ENCODE results near the gene TBC1D16.

TBC1D16 gene, protein sequence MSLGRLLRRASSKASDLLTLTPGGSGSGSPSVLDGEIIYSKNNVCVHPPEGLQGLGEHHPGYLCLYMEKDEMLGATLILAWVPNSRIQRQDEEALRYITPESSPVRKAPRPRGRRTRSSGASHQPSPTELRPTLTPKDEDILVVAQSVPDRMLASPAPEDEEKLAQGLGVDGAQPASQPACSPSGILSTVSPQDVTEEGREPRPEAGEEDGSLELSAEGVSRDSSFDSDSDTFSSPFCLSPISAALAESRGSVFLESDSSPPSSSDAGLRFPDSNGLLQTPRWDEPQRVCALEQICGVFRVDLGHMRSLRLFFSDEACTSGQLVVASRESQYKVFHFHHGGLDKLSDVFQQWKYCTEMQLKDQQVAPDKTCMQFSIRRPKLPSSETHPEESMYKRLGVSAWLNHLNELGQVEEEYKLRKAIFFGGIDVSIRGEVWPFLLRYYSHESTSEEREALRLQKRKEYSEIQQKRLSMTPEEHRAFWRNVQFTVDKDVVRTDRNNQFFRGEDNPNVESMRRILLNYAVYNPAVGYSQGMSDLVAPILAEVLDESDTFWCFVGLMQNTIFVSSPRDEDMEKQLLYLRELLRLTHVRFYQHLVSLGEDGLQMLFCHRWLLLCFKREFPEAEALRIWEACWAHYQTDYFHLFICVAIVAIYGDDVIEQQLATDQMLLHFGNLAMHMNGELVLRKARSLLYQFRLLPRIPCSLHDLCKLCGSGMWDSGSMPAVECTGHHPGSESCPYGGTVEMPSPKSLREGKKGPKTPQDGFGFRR

DNA sequence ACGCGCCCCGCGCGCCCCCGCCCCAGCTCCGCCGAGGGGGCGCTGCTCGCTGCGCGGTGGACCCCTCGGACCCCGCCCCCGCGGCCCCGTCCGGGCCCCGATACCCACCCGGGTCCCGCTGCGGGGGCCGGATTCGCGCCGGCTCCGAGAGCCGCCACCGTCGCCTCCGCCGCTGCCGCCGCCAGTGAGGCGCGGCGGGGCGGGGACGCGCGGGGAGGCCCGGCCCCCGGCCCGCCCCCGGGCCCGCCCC lies at the start of gene TBC1D16:
TSS of gene TBC1D16 (minus strand) at position 186 of the 250 bp plus-strand sequence. CDS start 22,325 bp downstream, outside the sequence.
- FAIRE-seq (no peak), DNase-seq (ENCODE audit: insufficient read length, low spot score) (no peak)

DNA sequence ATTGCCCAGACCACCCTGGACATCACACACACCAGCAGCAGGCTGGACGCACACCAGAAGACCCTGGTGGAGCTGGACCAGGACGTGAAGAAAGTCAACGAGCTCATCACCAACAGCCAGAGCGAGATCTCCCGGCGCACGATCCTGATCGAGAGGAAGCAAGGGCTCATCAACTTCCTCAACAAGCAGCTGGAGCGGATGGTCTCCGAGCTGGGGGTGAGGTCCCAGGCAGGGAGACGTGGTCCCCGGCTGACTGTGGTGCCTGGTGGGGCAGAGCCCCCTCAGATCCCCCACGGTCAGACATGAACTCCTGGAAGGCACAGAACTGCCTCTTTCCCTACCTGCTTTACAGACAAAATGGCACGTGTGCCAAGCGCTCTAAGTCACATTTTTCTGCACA lies 49.1 kb upstream of the TBC1D16 start:
- no peak for DNase-seq (ENCODE audit: insufficient read length, low spot score)
- no peak for FAIRE-seq

DNA sequence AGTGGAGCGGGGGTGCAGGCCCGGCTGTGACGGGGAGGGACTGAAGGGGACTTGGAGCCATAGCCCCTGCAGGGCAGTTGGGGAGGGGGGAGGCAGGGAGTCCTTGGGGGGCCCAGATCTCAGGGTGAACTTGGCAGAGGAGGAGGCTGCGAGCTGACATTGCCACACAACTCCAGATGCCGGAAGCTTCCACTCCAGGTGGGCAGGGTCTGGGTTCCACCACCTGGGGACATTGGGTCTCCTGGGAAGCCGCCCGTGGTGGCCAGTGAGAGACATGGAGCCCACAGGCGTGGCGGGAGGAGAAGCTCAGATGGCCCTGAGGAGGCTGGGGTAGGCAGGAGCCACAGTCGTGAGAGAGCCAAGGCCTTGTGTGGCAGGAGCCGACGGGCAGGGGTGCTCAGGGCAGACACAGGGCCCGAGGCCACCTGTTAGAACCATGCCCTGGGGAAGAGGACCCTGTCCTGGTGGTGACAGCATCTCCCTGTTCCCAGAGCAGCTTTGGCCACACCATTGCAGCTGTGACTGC lies 47.5 kb upstream of the TBC1D16 start:
- FAIRE-seq (no peak), DNase-seq (ENCODE audit: insufficient read length, low spot score) (no peak)

DNA sequence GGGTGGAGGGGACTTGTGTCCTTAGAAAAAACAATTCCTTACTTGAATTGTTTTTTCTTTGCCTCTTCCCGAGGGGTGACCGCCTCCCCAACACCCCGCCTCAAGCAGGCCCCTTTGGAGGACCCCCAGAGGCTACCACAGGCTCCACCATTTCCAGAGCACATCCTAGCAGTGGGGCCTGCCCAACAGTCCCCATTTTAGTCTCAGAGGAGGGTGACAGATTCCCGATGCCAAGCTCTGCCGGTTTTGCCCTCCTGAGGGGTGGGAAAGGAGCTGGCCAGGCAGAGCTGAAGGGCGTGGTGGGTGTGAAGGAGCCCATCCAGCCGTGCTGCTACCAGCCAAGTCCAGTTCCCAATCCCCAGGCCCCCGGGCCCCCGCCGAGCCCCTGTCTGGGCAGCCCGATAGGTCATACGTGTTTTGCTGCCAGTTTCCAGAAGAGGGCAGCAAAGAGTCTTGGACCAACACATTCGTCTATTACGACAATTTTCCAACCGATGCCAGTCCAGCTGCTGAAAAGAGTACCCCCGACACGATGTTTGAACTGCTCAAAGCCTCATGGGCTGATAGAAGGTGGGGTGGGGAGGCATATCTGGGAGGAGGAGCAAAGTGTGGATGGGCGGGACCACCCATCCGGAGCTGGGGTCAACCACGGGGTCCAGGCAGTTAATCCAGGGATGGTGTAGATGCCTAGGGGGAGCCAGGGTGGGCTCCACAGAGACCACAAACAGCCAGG lies 46.9 kb upstream of the TBC1D16 start:
- DNase-seq (ENCODE audit: insufficient read length, low spot score): peak; percentile 78
- FAIRE-seq: peak; percentile 88

DNA sequence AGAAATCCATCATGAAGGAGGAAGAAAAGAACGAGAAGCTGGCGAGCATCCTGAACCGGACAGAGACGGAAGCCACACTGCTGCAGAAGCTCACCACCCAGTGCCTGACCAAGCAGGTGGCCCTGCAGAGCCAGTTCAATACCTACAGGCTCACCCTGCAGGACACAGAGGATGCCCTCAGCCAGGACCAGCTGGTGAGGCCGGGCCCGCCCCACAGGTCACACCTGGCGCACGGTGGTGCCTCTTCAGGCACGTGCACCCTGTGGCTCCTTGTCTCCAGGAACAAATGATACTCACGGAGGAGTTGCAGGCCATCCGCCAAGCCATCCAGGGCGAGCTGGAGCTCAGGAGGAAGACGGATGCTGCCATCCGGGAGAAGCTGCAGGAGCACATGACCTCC lies 45.9 kb upstream of the TBC1D16 start:
- no peak for DNase-seq (ENCODE audit: insufficient read length, low spot score)
- no peak for FAIRE-seq

DNA sequence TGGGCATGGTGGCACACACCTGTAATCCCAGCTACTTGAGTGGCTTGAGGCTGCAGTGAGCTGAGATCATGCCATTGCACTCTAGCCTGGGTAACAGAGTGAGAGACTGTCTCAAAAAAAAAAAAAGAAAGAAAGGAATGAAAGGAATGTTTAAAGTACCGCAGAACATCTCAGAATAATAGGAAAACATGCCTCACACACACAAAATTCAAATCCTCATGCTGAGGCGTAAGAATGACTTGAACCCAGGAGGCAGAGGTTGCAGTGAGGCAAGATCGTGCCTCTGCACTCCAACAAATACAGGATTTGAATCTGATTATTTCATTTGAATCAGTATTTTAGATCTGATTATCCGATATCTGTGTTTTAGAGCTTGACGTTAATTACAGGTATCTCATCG lies 44.4 kb upstream of the TBC1D16 start:
- no peak for DNase-seq (ENCODE audit: insufficient read length, low spot score)
- FAIRE-seq: no peak

DNA sequence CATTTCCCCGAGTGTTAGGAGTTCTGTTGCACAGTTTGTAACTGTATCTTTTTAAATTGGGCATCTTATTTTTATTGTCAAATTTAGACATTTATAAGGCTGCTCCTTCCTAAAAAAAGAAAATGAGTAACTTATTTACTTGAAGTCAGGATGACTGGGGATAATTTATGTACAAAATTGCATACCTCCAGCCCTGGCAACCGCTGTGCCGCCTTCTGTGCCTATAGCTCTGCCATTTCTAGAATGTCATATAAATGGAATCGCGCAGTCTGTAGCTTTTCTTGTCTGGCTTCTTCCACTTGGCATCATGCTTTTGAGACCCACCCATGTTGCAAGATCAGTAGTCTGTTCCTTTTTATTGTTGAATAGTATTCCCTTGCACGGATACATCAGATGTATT lies 36.7 kb upstream of the TBC1D16 start:
- no peak for FAIRE-seq
- DNase-seq (ENCODE audit: insufficient read length, low spot score): no peak

DNA sequence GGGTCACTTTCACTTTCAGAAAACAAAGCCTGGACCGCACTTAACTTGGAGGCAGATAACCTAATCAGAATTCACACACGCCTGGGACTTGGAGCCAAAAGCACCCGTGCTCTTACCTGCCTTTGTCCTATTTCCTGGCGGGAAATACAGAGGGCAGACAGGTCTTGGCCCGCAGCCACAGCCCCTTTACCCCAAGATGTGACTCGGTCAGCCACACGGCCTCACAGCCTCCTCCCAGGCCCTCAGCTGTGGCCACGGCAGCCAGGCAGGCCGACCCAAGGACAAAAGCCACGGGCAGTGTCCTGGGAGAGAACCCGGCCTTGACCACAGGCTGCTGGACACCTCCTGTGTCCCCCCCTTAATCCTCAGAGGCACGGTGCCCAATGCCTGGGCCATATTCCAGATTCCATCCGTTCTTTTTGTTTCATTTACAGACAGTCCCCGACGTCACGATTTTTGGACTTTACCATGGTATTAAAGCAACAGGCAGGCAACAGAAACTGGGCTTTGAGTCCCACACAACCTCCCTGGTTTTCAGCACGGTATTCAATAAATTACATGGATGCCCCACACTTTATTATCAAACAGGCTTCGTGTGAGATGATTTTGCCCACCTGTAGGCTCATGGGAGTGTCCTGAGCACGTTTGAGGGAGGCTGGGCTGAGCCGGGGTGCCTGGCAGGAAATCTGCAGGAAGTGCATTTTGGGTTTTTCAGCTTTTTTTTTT lies 35.6 kb upstream of the TBC1D16 start:
- no peak for FAIRE-seq
- DNase-seq (ENCODE audit: insufficient read length, low spot score): no peak

DNA sequence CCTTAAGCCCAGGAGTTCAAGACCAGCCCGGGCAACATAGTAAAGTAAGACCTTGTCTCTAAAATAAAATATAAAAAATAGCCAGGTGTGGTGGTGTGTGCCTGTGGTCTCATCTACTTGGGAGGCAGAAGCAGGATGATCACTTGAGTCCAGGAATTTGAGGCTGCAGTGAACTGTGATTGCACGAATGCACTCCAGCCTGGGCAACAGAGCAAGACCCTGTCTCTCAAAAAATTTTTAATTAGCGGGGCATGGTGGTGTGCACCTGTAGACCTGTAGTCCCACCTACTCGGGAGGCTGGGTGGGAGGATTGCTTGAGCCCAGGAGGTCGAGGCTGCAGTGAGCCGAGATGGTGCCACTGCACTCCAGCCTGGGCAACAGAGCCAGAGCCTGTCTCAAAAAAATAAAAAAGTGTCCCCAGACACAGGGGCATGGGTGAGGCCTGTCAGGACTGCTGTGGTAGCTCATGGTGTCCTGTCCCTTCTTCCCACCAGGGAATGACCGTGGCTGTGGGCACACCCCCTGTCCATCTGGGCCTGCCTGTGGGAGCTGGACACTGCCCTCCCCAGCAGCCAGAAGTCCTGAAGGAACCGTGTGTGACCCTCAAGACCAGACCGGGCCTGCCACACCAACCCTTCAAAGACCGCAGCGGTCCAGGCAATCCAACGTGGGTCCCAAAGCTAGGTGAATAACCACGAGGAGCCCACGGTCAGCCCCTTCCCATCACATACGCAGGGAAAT lies 34.9 kb upstream of the TBC1D16 start:
- FAIRE-seq (no peak), DNase-seq (ENCODE audit: insufficient read length, low spot score) (no peak)

DNA sequence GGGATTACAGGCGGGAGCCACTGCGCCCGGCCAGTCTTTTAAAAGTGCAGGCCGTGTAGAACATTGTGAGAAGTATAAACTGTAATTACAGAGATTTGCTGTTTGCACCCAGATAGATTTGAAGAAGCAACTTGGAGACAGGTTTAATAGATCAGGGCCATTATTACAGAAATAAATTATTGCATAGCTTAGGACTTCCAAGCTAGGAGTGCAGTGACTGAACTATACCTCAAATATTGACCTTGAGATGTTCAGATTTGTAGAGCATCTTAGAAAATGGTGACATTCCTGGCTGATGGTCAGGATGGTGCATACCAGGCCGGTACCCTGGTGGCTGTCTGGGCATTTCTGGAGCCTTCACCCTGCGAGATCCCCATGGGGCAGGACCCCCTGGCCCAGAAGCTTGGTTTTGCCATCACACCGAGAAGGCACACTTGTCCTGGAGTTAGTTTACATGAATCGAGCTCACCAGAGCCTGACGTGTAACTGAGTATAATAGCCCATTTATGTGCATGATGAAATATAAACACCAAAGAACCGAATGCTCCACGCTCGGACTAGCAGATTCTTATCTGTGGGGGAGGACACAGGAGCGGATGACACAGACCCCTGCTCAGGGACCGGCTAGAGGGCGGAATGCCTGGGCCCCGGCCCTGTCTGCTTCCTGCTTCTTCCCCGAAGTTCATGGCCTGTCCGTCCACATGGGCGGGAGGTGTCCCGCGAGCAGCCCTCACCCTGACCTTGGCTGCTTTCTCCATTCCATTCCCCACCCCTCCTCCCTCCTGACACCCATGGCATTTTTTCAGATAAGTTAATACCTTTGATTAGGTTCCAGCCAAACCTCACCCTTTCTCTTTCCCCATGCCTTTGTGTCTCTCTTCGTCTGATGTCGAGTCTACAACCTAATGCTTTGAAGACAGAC lies 32.9 kb upstream of the TBC1D16 start:
- FAIRE-seq (no peak), DNase-seq (ENCODE audit: insufficient read length, low spot score) (no peak)

DNA sequence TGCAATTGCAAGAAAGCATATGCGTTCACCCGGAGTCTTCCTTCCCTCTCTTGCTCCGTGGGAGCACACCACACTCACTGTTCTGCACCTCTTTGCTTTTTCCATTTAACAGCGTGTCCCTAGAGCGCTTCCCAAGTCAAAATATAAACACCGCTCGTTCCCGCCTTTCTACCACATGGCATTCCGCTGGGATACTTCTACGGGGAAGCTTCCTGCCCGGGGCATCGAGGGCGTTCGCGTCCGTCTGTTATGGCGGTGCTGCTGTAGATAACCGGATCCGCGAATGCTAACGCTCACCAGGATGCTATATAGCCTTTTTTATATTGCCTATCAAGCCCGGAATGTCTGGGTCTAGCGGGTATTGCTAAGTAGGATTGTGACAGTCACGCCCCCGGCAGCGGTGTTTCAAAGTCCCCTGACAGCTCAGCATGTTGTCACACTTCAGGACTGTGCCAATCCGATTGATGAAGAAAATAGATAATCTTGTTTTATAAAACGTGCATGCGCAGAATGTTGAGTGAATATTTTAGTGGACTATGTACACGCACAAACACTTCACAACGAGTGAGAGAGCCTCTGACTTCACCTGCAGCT lies 31.8 kb upstream of the TBC1D16 start:
- no peak for FAIRE-seq
- DNase-seq (ENCODE audit: insufficient read length, low spot score): no peak

DNA sequence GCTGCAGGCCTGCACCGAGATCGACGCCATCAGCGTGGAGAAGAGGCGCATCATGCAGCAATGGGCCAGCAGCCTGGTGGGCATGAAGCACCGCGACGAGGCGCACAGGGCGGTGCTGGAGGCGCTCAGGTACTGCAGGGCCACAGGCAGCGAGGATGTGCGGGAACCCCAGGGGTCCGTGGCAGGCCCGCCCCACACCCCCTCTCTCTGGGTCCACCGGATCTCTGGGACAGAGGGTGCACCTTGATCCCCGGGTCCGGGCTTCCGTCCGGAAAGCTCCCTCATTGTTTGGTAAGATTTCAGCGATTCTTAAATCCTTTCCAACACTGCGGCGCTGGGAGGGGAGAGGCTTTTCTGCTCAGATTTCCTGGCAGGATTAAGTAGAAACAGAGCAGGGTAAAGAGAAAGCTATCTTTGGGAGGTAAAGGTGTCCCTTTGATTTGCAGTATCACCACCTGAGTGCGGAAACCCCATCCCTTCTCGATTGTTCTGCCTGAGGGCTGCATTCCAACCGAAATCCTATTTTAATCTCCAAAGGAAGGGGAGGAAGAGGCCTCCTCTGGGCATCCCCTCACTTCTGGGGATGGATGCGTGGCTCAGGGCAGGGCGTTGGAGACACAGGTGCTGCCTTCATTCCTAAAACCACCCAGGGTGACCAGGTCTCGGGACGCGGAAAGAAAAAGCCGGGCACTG lies 30.0 kb upstream of the TBC1D16 start:
- FAIRE-seq (no peak), DNase-seq (ENCODE audit: insufficient read length, low spot score) (no peak)

DNA sequence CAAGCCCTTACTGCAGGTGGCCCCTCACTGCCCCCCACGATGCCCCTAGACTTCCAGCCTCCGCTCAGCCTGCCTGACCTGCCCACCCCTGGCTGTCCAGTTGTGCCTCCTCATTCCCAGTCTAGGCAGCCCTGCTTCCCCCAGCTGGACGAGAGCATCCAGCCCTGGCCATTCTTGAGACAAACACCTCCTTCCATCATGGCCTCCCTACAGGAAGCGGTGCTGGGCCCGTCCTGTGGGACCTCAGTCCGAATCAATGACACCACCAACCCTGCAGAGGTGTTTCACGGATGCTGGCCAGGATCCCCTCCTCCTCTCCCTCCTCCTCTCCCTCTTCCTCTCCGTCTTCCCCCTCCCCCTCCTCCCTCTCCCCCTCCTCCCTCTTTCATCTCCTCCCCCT lies 29.0 kb upstream of the TBC1D16 start:
- no peak for FAIRE-seq
- DNase-seq (ENCODE audit: insufficient read length, low spot score): no peak

DNA sequence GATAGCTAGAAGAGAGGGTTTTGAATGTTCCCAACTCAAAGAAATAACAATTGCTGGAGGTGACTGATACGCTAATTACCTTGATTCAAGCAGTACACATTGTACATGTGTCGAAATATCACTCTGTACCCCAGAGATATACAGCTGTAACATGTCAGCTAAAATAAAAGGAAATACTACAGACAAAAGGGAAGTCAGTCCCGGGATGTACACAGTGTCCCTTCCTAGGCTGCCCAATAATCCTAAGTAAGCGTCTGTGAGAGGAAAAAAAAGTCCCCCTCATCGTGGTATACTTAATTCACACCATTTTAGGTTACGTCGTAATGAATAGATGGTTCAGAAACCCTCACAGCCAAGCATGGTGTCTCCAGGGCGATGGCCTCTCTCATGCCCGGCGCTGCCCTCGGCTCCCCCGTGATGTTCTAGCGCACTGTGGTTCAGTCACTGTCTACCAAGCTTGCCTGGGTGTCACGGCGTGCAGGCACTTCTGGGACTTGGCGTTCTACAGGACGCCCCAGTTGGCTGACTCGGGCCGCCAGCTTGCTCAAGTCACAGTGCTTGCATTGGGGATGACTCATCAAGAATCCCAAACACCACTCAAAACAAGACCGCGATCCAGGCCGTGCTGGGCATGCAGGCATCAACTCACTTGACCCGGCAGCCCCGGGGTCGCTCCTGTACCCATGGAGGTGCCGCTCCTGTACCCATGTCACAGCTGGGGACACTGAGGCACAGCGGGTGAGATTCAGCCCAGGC lies 28.3 kb upstream of the TBC1D16 start:
- FAIRE-seq: peak; percentile 23
- DNase-seq (ENCODE audit: insufficient read length, low spot score): peak; percentile 55

DNA sequence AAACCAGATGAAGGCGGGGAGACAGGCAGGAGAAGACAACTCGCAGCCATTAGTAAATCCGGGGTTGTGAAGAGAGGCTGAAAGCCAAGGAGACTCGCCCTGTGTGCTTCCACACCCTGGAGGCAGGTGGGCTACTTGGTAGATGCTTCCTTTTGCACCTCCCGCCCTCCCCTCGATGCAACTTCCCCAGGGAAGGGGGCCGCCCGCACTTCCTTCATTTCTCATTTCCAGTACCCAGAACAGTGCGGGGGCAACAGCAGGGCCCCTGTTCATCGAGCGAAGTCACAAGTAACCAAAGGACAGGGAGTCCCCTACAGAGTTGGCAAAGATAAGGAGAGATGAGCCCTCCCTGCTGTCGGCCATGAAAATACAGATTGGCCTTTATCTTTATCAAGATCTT lies 25.7 kb upstream of the TBC1D16 start:
- DNase-seq (ENCODE audit: insufficient read length, low spot score) (no peak), FAIRE-seq (no peak)

DNA sequence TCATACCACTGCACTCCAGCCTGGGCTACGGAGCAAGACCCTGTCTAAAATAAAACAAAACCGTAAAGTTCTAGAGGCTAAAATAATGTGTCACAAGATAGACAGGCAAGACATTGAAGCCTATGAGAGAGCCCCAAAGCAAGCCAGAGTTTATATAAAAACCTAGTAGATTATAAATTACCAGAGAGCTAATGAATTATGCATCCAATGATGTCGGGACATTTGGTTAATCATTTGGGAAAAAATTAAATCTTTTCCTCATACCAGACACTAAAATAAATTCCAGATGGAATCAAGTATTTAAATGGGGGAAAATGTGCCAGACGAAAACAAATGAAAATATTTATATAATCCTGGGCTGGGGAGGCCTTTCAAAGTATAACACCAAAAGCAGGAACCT lies 25.0 kb upstream of the TBC1D16 start:
- no peak for DNase-seq (ENCODE audit: insufficient read length, low spot score)
- FAIRE-seq: no peak

DNA sequence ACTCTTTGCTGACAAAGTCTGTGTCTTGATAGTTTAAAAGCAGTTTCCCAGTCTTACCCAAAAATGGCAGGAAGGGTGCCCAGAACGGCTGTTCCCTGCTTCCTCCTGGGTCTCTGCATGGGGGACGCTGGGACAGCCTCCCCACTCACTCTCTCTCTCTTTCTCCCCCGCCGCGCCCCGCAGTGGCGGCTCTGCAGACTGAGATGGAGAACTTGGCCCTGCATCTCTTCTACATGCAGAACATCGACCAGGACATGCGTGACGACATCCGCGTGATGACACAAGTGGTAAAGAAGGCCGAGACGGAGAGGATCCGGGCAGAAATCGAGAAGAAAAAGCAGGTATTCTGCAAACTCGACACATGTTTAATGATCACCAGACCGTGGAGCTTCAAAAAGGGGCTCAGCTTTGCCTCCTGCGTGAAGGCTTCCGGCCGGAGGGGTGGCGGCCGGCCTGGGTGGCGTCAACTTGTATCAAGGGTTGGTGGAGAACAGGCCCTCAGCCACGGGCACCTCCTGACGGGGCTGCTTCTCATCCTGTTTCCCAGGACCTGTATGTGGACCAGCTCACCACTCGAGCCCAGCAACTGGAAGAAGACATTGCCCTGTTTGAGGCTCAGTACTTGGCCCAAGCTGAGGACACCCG lies 22.8 kb upstream of the TBC1D16 start:
- FAIRE-seq: no peak
- no peak for DNase-seq (ENCODE audit: insufficient read length, low spot score)

Data from HTR-8/SVneo (cell line).